Osteocyte (in vitro differentiated cells): ENCODE measurements around the gene POM121. TPM values are rescaled to one million over a fixed set of nuclear protein-coding genes. Genes with fewer than 3 reads are reported as not detected.
"Not testable (repeated sequence)": the region's sequence is repeated elsewhere in the genome, so short reads cannot be mapped to it uniquely, and the experiment has no call there.

Experiments used
- DNase-seq: peaks from one replicate; pipeline ENCODE4 v3.0.0; 2021; ENCODE audit warnings: mixed read lengths; ENCODE audit not compliant: unreplicated experiment; ENCODE audit errors: extremely low spot score
- H3K27ac Mint-ChIP-seq: one replicate; pipeline ENCODE4 v1.8.0; 2021; ENCODE audit warnings: mild to moderate bottlenecking, mixed read lengths; ENCODE audit not compliant: unreplicated experiment
- H3K27me3 Mint-ChIP-seq: one replicate; pipeline ENCODE4 v1.8.0; 2021; ENCODE audit warnings: mixed read lengths; ENCODE audit not compliant: unreplicated experiment
- H3K36me3 Mint-ChIP-seq: one replicate; pipeline ENCODE4 v1.8.0; 2021; ENCODE audit warnings: mixed read lengths; ENCODE audit not compliant: unreplicated experiment
- H3K4me1 Mint-ChIP-seq: one replicate; pipeline ENCODE4 v1.8.0; 2021; ENCODE audit warnings: mixed read lengths; ENCODE audit not compliant: unreplicated experiment
- H3K4me3 Mint-ChIP-seq: one replicate; pipeline ENCODE4 v1.8.0; 2021; ENCODE audit warnings: mild to moderate bottlenecking, moderate library complexity, mixed read lengths; ENCODE audit not compliant: unreplicated experiment
- H3K9me3 Mint-ChIP-seq: one replicate; pipeline ENCODE4 v1.8.0; 2021; ENCODE audit warnings: mixed read lengths; ENCODE audit not compliant: unreplicated experiment
- CTCF ChIP-seq: fragments of 200-600 bp; sonication (generic); IDR thresholded peaks from 2 replicates; pipeline ENCODE4 v1.5.0; 2021; ENCODE audit warnings: antibody characterized with exemption, mild to moderate bottlenecking, moderate library complexity
- total RNA-seq: library from RNA; stranded (reverse); gene quantifications from 2 replicates; pipeline ENCODE4 v1.2.1, GENCODE V29; 2021

POM121 gene
- total RNA-seq, 1 donor from 2014 or later, result 37.1 TPM

GRCh38 chr7:72914756-72915525 lies 10.0 kb upstream of the POM121 start:
- not testable (repeated sequence) for DNase-seq, H3K4me1 Mint-ChIP-seq, H3K4me3 Mint-ChIP-seq, H3K27me3 Mint-ChIP-seq, H3K9me3 Mint-ChIP-seq, H3K27ac Mint-ChIP-seq
- H3K36me3 Mint-ChIP-seq, result peaks cover 19% of the 10 kb centered on the region
- TF ChIP-seq CTCF, result peak; percentile 77

- no peak for TF ChIP-seq CTCF
- H3K27ac Mint-ChIP-seq, result peak overlapping the region; percentile 4
- H3K4me3 Mint-ChIP-seq, result no peak overlapping the region
- H3K4me1 Mint-ChIP-seq, result peaks cover 16% of the 10 kb centered on the region
- peaks cover 7% of the 10 kb centered on the region for H3K36me3 Mint-ChIP-seq
- no peaks in the 10 kb centered on the region for H3K27me3 Mint-ChIP-seq
- DNase-seq, result no peak
- no peaks in the 10 kb centered on the region for H3K9me3 Mint-ChIP-seq
Observed at GRCh38 chr7:72919256-72919775, 5.6 kb upstream of the POM121 start.

- no peak for DNase-seq
Observed at GRCh38 chr7:72924386-72924732, 536 bp upstream of the POM121 start.

GRCh38 chr7:72925546-72926120 lies 738 bp downstream of the POM121 start:
- H3K27ac Mint-ChIP-seq, result peak overlapping the region; percentile 89
- H3K4me1 Mint-ChIP-seq, result peaks cover 24% of the 10 kb centered on the region
- peak overlapping the region; percentile 98 for H3K4me3 Mint-ChIP-seq
- no peaks in the 10 kb centered on the region for H3K27me3 Mint-ChIP-seq
- DNase-seq, result no peak
- no peaks in the 10 kb centered on the region for H3K9me3 Mint-ChIP-seq
- TF ChIP-seq CTCF, result no peak
- H3K36me3 Mint-ChIP-seq, result peaks cover 40% of the 10 kb centered on the region

More at GRCh38 chr7:72924386-72924732, 536 bp upstream of the POM121 start:
- Mint-ChIP-seq H3K4me1 (peaks cover 31% of the 10 kb centered on the region), H3K4me3 (peak overlapping the region; percentile 98), H3K36me3 (peaks cover 29% of the 10 kb centered on the region), H3K9me3 (no peaks in the 10 kb centered on the region), H3K27me3 (no peaks in the 10 kb centered on the region), H3K27ac (peak overlapping the region; percentile 99)
- TF ChIP-seq CTCF, result no peak

GRCh38 chr7:72927791-72928190 lies 2.9 kb downstream of the POM121 start:
- Mint-ChIP-seq H3K36me3 (peaks cover 42% of the 10 kb centered on the region), H3K4me1 (peaks cover 24% of the 10 kb centered on the region)
- not testable (repeated sequence) for H3K27ac Mint-ChIP-seq, H3K27me3 Mint-ChIP-seq, H3K9me3 Mint-ChIP-seq, DNase-seq, H3K4me3 Mint-ChIP-seq

GRCh38 chr7:72928216-72928615 lies 3.3 kb downstream of the POM121 start:
- H3K27me3 Mint-ChIP-seq, H3K9me3 Mint-ChIP-seq, H3K27ac Mint-ChIP-seq, H3K4me3 Mint-ChIP-seq, DNase-seq: not testable (repeated sequence)
- Mint-ChIP-seq H3K4me1 (peaks cover 22% of the 10 kb centered on the region), H3K36me3 (peaks cover 42% of the 10 kb centered on the region)

- not testable (repeated sequence) for DNase-seq, H3K9me3 Mint-ChIP-seq, H3K27me3 Mint-ChIP-seq, H3K4me1 Mint-ChIP-seq, H3K4me3 Mint-ChIP-seq, H3K27ac Mint-ChIP-seq
- H3K36me3 Mint-ChIP-seq, result peaks cover 17% of the 10 kb centered on the region
Observed at GRCh38 chr7:72942022-72942705, 17.3 kb downstream of the POM121 start.

GRCh38 chr7:72942956-72943355 lies 18.1 kb downstream of the POM121 start:
- not testable (repeated sequence) for H3K4me1 Mint-ChIP-seq, H3K9me3 Mint-ChIP-seq, DNase-seq, H3K27ac Mint-ChIP-seq, H3K27me3 Mint-ChIP-seq, H3K4me3 Mint-ChIP-seq
- peaks cover 16% of the 10 kb centered on the region for H3K36me3 Mint-ChIP-seq
